ENCODE measurements around the gene TOGARAM1.

Gene TOGARAM1

GRCh38 chr14:45060551-45060950 lies 98.6 kb downstream of the TOGARAM1 start:
- in situ Hi-C loops (cut with MboI; ENCODE audit: low sequenced_read_pairs, unreplicated experiment), result no loop called here

DNA sequence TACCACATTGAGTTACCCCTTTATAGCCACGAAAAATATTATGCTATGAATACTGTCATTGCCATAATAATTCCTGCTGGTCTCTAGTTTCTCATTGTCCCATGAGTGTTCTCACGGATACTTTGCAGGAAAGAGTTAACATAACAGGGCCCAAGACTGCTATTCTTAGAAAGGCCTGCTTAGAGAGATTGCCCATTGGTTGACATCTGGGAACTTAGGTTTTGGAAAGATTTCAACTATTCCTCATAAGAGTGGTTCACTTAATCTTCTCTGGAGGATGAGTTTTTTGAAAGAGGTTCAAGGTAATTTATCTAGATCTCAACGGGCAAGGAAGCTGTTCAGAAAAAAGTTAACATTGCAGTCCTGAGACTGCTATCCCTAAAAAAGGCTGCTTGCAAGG lies 103.5 kb downstream of the TOGARAM1 start:
- in situ Hi-C loops (cut with MboI; ENCODE audit: low sequenced_read_pairs, unreplicated experiment), result no loop called here
- no peak for TF ChIP-seq CTCF (IDR thresholded peaks at IDR 0.05; ENCODE audit: borderline replicate concordance, control extremely low read depth, extremely low read depth, insufficient read depth, missing control alignments)
- no peak for DNase-seq (ENCODE audit: low spot score)

More at GRCh38 chr14:45060551-45060950, 98.6 kb downstream of the TOGARAM1 start:
- DNase-seq (ENCODE audit: low spot score), result no peak
- TF ChIP-seq CTCF (IDR thresholded peaks at IDR 0.05; ENCODE audit: borderline replicate concordance, control extremely low read depth, extremely low read depth, insufficient read depth, missing control alignments), result no peak

DNA sequence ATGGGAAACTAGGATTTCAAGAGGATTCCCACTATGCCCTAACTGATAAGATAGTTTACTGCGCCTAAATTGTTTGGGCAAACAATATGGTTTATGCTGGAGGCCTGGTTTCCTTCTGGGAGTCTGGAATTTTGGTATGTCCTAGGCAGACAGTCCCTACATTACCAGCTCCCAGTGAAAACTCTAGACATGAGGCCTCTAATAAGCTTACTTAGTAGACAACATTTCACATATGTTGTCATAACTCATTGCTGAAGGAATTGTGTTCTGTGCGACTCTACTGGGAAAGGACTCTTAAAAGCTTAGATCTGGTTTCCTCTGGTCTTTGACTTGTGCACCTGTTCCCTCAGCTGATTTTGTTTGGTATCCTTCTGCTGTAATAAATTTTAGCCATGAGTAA lies 104.0 kb downstream of the TOGARAM1 start:
- no peak for TF ChIP-seq CTCF (IDR thresholded peaks at IDR 0.05; ENCODE audit: borderline replicate concordance, control extremely low read depth, extremely low read depth, insufficient read depth, missing control alignments)
- in situ Hi-C loops (cut with MboI; ENCODE audit: low sequenced_read_pairs, unreplicated experiment), result no loop called here
- DNase-seq (ENCODE audit: low spot score), result no peak

DNA sequence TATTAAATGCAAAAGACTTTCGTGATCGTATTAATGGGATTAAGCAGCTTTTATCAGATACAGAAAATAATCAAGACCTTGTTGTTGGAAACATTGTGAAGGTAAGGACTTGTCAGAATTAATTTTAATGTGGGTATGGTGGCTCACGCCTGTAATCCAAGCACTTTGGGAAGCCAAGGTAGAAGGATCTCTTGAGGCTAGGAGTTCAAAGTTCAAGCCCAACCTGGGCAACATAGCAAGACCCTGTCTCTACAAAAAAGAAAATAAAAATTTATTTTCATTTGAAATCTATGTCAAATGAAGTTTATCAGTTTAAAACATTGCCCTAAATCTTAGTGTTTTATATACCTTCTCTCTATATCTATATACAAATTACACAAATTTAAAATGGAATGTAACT lies 104.7 kb downstream of the TOGARAM1 start:
- in situ Hi-C loops (cut with MboI; ENCODE audit: low sequenced_read_pairs, unreplicated experiment), result no loop called here
- no peak for TF ChIP-seq CTCF (IDR thresholded peaks at IDR 0.05; ENCODE audit: borderline replicate concordance, control extremely low read depth, extremely low read depth, insufficient read depth, missing control alignments)
- DNase-seq (ENCODE audit: low spot score), result no peak

- no peak for TF ChIP-seq CTCF (IDR thresholded peaks at IDR 0.05; ENCODE audit: borderline replicate concordance, control extremely low read depth, extremely low read depth, insufficient read depth, missing control alignments)
- in situ Hi-C loops (cut with MboI; ENCODE audit: low sequenced_read_pairs, unreplicated experiment), result no loop called here
- DNase-seq (ENCODE audit: low spot score), result no peak
Observed at GRCh38 chr14:45068396-45068795, 106.4 kb downstream of the TOGARAM1 start.

DNA sequence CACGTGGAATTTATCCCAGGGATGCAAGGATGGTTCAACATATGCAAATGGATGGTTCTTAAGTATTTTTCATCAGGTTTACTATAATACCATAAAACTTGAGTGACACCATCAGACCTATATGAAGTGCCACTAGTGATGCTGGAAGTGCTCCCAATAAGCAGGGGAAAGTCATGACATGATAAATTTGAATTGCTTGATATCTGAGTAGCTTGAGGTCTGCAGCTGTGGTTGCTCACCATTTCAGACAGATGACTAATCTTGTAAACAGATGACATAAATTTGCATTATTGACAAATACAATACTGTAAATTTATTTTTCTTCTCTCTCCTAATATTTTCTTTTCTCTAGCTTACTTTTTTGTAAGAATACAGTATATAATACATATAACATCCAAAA lies 108.2 kb downstream of the TOGARAM1 start:
- DNase-seq (ENCODE audit: low spot score), result no peak
- TF ChIP-seq CTCF (IDR thresholded peaks at IDR 0.05; ENCODE audit: borderline replicate concordance, control extremely low read depth, extremely low read depth, insufficient read depth, missing control alignments), result no peak
- in situ Hi-C loops (cut with MboI; ENCODE audit: low sequenced_read_pairs, unreplicated experiment), result no loop called here

DNA sequence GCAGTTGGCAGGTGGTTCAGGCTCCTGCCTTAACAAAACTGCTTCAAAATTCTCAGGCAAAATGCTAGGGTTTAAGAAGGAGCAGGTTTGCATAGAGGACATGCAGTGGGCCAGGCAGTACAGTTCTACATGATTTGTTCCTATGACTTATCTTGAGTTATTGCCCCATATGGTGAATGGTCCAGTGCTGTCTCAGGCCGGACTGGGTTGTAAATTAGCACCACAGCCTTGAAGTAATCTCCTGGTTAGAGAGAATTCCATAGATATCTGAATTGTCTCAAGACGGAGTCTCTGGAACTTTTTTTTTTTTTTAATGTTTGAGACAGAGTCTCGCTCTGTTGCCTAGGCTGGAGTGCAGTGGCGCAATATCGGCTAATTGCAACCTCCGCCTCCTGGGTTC lies 110.1 kb downstream of the TOGARAM1 start:
- no peak for TF ChIP-seq CTCF (IDR thresholded peaks at IDR 0.05; ENCODE audit: borderline replicate concordance, control extremely low read depth, extremely low read depth, insufficient read depth, missing control alignments)
- in situ Hi-C loops (cut with MboI; ENCODE audit: low sequenced_read_pairs, unreplicated experiment), result no loop called here
- no peak for DNase-seq (ENCODE audit: low spot score)

Measured in GM13976 (cell line).